Thoracic aorta (tissue), 2 donors: ENCODE results near the gene SERAC1. TPM values are rescaled to one million over a fixed set of nuclear protein-coding genes. Genes with fewer than 3 reads are reported as not detected.
A peak's percentile ranks its signal among the peaks of the same experiment; 100 is the strongest.

Experiments used
- ATAC-seq: fragments of 150-250 bp; one replicate; pipeline ENCODE4 v1.8.0; 2017; ENCODE audit warnings: low read depth; ENCODE audit not compliant: insufficient number of reproducible peaks, low FRiP score
- DNase-seq: peaks from one replicate; pipeline ENCODE4 v3.0.0-alpha.2; 2020; ENCODE audit warnings: low spot score
- H3K27ac ChIP-seq, 2 donors: fragments of 200-600 bp; sonication (generic); 1 replicate in 1 of 2; 2 replicates in 1 of 2; pipeline ENCODE4 v1.5.1; 2016; ENCODE audit warnings: mild to moderate bottlenecking in 2 of 2, moderate library complexity in 2 of 2
- H3K27me3 ChIP-seq: fragments of 200-600 bp; sonication (generic); replicated peaks from 2 replicates; pipeline ENCODE4 v1.6.0; 2016; ENCODE audit warnings: mild to moderate bottlenecking; ENCODE audit not compliant: insufficient read depth
- H3K36me3 ChIP-seq: fragments of 200-600 bp; sonication (generic); one replicate; pipeline ENCODE4 v1.5.1; 2016
- H3K4me1 ChIP-seq, 2 donors: fragments of 200-600 bp; sonication (generic); 1 replicate in 1 of 2; 2 replicates in 1 of 2; pipeline versions ENCODE4 v1.5.1 to v1.6.0; 2016; ENCODE audit warnings: low read depth in 2 of 2, mild to moderate bottlenecking in 1 of 2; ENCODE audit not compliant: control insufficient read depth in 1 of 2
- H3K4me3 ChIP-seq: fragments of 200-600 bp; sonication (generic); 2 replicates; pipeline ENCODE4 v1.5.1; 2016; ENCODE audit warnings: mild to moderate bottlenecking
- H3K9me3 ChIP-seq: fragments of 200-600 bp; sonication (generic); 2 replicates; pipeline ENCODE4 v1.5.1; 2016
- CTCF ChIP-seq: fragments of 200-600 bp; sonication (generic); IDR thresholded peaks from one replicate; pipeline ENCODE4 v1.5.1; 2019; ENCODE audit warnings: antibody characterized with exemption
- total RNA-seq, 2 donors: library from RNA; depleted of rRNA; stranded (reverse); fragments of >200 nt; gene quantifications; one replicate each; pipeline versions ENCODE4 v1.1.0 to v1.2.3, GENCODE V29; 2016

The SERAC1 gene
- total RNA-seq, 2 donors from 2014 or later: 16.5 to 21.8 TPM

DNA sequence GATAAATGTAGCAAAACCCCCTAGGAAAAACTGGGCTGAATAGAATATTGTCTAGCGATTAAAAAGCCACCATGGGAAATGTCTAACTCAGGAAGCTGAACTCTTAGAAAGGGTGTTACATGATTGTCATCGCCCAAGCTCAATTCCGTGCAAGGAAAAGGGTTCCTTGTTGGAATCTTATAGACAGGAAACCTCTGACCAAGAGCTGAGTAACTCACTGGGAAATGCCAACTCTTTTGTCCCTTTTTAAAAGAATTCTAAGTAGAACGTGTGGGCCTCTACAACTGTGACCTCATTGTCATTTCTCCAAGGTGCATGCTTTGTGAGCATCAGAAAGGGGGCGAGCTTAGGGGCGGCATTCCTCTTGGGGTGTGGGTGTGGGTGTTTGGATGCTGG lies 98.3 kb downstream of the SERAC1 start:
- TF ChIP-seq CTCF: no peak
- Histone ChIP-seq H3K4me1 (peaks cover 9 to 20% of the 10 kb centered on the region in 2 donors), H3K9me3 (no peaks in the 10 kb centered on the region), H3K27ac (peak overlapping the region; percentile 60), H3K36me3 (peaks cover 12% of the 10 kb centered on the region), H3K27me3 (no peaks in the 10 kb centered on the region), H3K4me3 (no peak overlapping the region)
- no peak for DNase-seq
- no peak for ATAC-seq

DNA sequence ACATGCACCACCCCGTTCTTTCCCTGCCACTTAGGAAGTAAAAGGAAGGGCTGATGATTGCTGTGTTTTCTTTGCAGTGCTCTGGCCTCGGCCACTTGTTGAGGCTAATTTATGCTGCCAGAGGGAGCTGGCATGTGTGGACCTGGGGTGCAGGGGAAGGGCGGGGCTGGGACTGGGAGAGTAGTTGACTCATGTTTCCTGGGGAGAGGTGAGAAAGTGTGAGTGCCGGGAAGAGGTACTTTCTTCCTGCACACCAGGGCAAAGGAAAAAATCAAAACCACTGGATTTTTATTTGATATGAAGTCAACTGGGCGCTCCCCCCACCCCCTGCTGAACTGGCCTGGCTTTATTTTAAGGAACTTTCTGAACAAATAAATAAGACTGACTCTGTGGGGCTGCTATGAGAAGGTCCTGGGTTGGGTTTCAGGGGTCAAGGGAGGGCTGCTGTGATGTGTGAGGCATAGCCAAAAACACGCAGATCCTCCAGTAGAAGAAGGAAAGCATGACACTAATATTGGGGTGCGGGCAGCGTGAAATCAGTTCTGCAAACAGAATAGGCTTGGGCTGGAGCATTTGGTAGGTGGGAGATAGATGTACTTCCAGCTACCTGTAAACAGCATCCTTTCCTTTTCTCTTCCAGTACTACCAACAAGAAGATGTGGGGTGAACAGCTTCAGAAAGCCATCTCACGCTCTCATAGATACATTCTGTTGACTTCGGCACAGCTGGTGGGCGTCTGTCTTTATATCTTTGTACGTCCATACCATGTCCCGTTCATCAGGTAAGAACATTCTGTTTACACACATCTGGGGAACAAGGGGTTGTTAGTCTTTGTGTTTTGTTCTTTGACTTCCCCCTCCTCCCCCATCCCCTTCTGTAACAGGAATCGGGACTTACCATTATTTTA lies 98.9 kb downstream of the SERAC1 start:
- H3K27ac ChIP-seq: peak overlapping the region; percentile 60
- no peaks in the 10 kb centered on the region for H3K27me3 ChIP-seq
- ATAC-seq: no peak
- H3K36me3 ChIP-seq: peaks cover 7% of the 10 kb centered on the region
- H3K4me1 ChIP-seq: peaks cover 9 to 20% of the 10 kb centered on the region in 2 donors
- DNase-seq: peak; percentile 77
- no peak overlapping the region for H3K4me3 ChIP-seq
- no peaks in the 10 kb centered on the region for H3K9me3 ChIP-seq
- TF ChIP-seq CTCF: no peak

- H3K9me3 ChIP-seq: no peaks in the 10 kb centered on the region
- H3K27me3 ChIP-seq: no peaks in the 10 kb centered on the region
- ATAC-seq (no peak), DNase-seq (no peak)
- H3K27ac ChIP-seq: peak overlapping the region; percentile 60
- H3K36me3 ChIP-seq: no peaks in the 10 kb centered on the region
- peaks cover 9 to 20% of the 10 kb centered on the region in 2 donors for H3K4me1 ChIP-seq
- H3K4me3 ChIP-seq: no peak overlapping the region
- TF ChIP-seq CTCF: no peak
These were observed 99.7 kb downstream of the SERAC1 start for GRCh38 chr6:158068156-158068892.

GRCh38 chr6:158067436-158068015 lies 100.5 kb downstream of the SERAC1 start:
- ATAC-seq (no peak), DNase-seq (no peak)
- H3K27me3 ChIP-seq: no peaks in the 10 kb centered on the region
- no peaks in the 10 kb centered on the region for H3K36me3 ChIP-seq
- no peak for TF ChIP-seq CTCF
- H3K4me1 ChIP-seq: peaks cover 9 to 20% of the 10 kb centered on the region in 2 donors
- H3K27ac ChIP-seq: no peak overlapping the region
- no peak overlapping the region for H3K4me3 ChIP-seq
- H3K9me3 ChIP-seq: no peaks in the 10 kb centered on the region
